H7 (cell line): ENCODE data around the gene FNDC3B. TPM values are rescaled to one million over a fixed set of nuclear protein-coding genes. Genes with fewer than 3 reads are reported as not detected.

Source experiments
- DNase-seq: peaks from one replicate; pipeline ENCODE4 v3.0.0; 2012
- H3K27me3 ChIP-seq: 2 replicates; pipeline ENCODE4 v1.6.0; 2011; ENCODE audit warnings: mild to moderate bottlenecking, low read length; ENCODE audit not compliant: control insufficient read depth, insufficient read depth
- H3K36me3 ChIP-seq: replicated peaks from 2 replicates; pipeline ENCODE4 v1.5.1; 2011; ENCODE audit warnings: low read length; ENCODE audit not compliant: control insufficient read depth, insufficient read depth
- H3K4me3 ChIP-seq: 2 replicates; pipeline ENCODE4 v1.5.1; 2011; ENCODE audit warnings: low read depth, mild to moderate bottlenecking, control low read depth, low read length, moderate library complexity; ENCODE audit not compliant: insufficient read depth
- total RNA-seq: library from RNA; depleted of rRNA; stranded (reverse); fragments of >200 nt; shearing (Covaris generic); gene quantifications from 2 replicates; pipeline ENCODE4 v1.2.3, GENCODE V29; 2014

Gene FNDC3B
- total RNA-seq, 1 experiment from 2014 or later, result 24.2 TPM

GRCh38 chr3:172097585-172097984 is 58.2 kb downstream of the FNDC3B start:
- H3K27me3 ChIP-seq, result no peaks in the 10 kb centered on the region
- no peak for DNase-seq
- no peaks in the 10 kb centered on the region for H3K36me3 ChIP-seq
- no peak overlapping the region for H3K4me3 ChIP-seq

- H3K27me3 ChIP-seq, result no peaks in the 10 kb centered on the region
- peak; percentile 45 for DNase-seq
- H3K4me3 ChIP-seq, result no peak overlapping the region
- H3K36me3 ChIP-seq, result no peaks in the 10 kb centered on the region
Measured at GRCh38 chr3:172098698-172099494, 59.5 kb downstream of the FNDC3B start.

- Histone ChIP-seq H3K27me3 (no peaks in the 10 kb centered on the region), H3K4me3 (no peak overlapping the region), H3K36me3 (no peaks in the 10 kb centered on the region)
- no peak for DNase-seq
Measured at GRCh38 chr3:172099495-172099808, 60.1 kb downstream of the FNDC3B start.

- DNase-seq, result no peak
- Histone ChIP-seq H3K27me3 (no peaks in the 10 kb centered on the region), H3K4me3 (no peak overlapping the region), H3K36me3 (no peaks in the 10 kb centered on the region)
Measured at GRCh38 chr3:172100482-172100881, 61.1 kb downstream of the FNDC3B start.

- DNase-seq, result no peak
- Histone ChIP-seq H3K36me3 (no peaks in the 10 kb centered on the region), H3K4me3 (no peak overlapping the region), H3K27me3 (no peaks in the 10 kb centered on the region)
Measured at GRCh38 chr3:172101107-172101506, 61.7 kb downstream of the FNDC3B start.

- Histone ChIP-seq H3K27me3 (no peaks in the 10 kb centered on the region), H3K4me3 (no peak overlapping the region), H3K36me3 (no peaks in the 10 kb centered on the region)
- no peak for DNase-seq
Measured at GRCh38 chr3:172102123-172102882, 62.9 kb downstream of the FNDC3B start.

GRCh38 chr3:172102883-172103310 is 63.5 kb downstream of the FNDC3B start:
- no peak for DNase-seq
- Histone ChIP-seq H3K4me3 (no peak overlapping the region), H3K27me3 (no peaks in the 10 kb centered on the region), H3K36me3 (no peaks in the 10 kb centered on the region)

GRCh38 chr3:172103724-172104123 is 64.3 kb downstream of the FNDC3B start:
- Histone ChIP-seq H3K4me3 (no peak overlapping the region), H3K36me3 (no peaks in the 10 kb centered on the region), H3K27me3 (no peaks in the 10 kb centered on the region)
- DNase-seq, result no peak

GRCh38 chr3:172104471-172105072 is 65.2 kb downstream of the FNDC3B start:
- DNase-seq, result peak; percentile 64
- no peak overlapping the region for H3K4me3 ChIP-seq

GRCh38 chr3:172106037-172106954 is 66.9 kb downstream of the FNDC3B start:
- no peak for DNase-seq

More at GRCh38 chr3:172104471-172105072, 65.2 kb downstream of the FNDC3B start:
- Histone ChIP-seq H3K27me3 (no peaks in the 10 kb centered on the region), H3K36me3 (no peaks in the 10 kb centered on the region)

GRCh38 chr3:172106989-172107388 is 67.6 kb downstream of the FNDC3B start:
- H3K36me3 ChIP-seq, result no peaks in the 10 kb centered on the region
- no peak overlapping the region for H3K4me3 ChIP-seq
- no peak for DNase-seq
- H3K27me3 ChIP-seq, result no peaks in the 10 kb centered on the region

More at GRCh38 chr3:172106037-172106954, 66.9 kb downstream of the FNDC3B start:
- Histone ChIP-seq H3K27me3 (no peaks in the 10 kb centered on the region), H3K4me3 (no peak overlapping the region), H3K36me3 (no peaks in the 10 kb centered on the region)

GRCh38 chr3:172107403-172107802 is 68.0 kb downstream of the FNDC3B start:
- no peak overlapping the region for H3K4me3 ChIP-seq
- no peaks in the 10 kb centered on the region for H3K36me3 ChIP-seq
- no peak for DNase-seq
- H3K27me3 ChIP-seq, result no peaks in the 10 kb centered on the region

- Histone ChIP-seq H3K36me3 (peaks cover 2% of the 10 kb centered on the region), H3K27me3 (no peaks in the 10 kb centered on the region), H3K4me3 (no peak overlapping the region)
- no peak for DNase-seq
Measured at GRCh38 chr3:172110127-172110779, 70.9 kb downstream of the FNDC3B start.

GRCh38 chr3:172111163-172111562 is 71.8 kb downstream of the FNDC3B start:
- no peak for DNase-seq
- peaks cover 5% of the 10 kb centered on the region for H3K36me3 ChIP-seq
- no peak overlapping the region for H3K4me3 ChIP-seq
- H3K27me3 ChIP-seq, result no peaks in the 10 kb centered on the region
